Measurements from ENCODE around the gene TMEM205. TPM values are rescaled to one million over a fixed set of nuclear protein-coding genes. Genes with fewer than 3 reads are reported as not detected.

TMEM205 gene
- total RNA-seq, 4 donors from 2014 or later: 165 to 262 (median 210) TPM

DNA sequence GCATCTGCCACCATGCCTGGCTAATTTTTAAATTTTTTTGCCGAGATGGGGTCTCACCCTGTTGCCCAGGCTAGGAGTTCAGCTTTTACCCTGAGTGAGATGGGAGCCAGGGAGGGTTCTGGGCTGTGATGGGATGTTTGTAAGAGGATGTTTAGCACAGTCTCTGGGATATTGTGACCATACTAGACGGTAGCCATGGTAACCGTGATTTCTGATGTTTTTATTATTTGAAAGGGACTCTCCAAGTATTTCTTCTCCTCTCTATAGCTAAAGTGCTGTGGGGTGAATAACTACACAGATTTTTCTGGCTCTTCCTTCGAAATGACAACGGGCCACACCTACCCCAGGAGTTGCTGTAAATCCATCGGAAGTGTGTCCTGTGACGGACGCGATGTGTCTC is 39.7 kb downstream of the TMEM205 start:
- no peaks in the 10 kb centered on the region for H3K36me3 ChIP-seq
- H3K27ac ChIP-seq: no peak overlapping the region
- H3K27me3 ChIP-seq: peaks cover 4% of the 10 kb centered on the region
- no peak for TF ChIP-seq POLR2A (IDR thresholded peaks at IDR 0.05)
- TF ChIP-seq EP300 (IDR thresholded peaks at IDR 0.05): no peak
- TF ChIP-seq, protein P1, sequence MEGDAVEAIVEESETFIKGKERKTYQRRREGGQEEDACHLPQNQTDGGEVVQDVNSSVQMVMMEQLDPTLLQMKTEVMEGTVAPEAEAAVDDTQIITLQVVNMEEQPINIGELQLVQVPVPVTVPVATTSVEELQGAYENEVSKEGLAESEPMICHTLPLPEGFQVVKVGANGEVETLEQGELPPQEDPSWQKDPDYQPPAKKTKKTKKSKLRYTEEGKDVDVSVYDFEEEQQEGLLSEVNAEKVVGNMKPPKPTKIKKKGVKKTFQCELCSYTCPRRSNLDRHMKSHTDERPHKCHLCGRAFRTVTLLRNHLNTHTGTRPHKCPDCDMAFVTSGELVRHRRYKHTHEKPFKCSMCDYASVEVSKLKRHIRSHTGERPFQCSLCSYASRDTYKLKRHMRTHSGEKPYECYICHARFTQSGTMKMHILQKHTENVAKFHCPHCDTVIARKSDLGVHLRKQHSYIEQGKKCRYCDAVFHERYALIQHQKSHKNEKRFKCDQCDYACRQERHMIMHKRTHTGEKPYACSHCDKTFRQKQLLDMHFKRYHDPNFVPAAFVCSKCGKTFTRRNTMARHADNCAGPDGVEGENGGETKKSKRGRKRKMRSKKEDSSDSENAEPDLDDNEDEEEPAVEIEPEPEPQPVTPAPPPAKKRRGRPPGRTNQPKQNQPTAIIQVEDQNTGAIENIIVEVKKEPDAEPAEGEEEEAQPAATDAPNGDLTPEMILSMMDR (IDR thresholded peaks at IDR 0.05): no peak
- no peaks in the 10 kb centered on the region for H3K4me1 ChIP-seq
- H3K9me3 ChIP-seq: no peaks in the 10 kb centered on the region
- 66 to 78% methylated on average over 7 to 9 of the region's 9 CpGs for WGBS, 2 donors (ENCODE audit: low coverage in 1 of 2)
- H3K4me3 ChIP-seq: no peak overlapping the region
- ATAC-seq: no peak

DNA sequence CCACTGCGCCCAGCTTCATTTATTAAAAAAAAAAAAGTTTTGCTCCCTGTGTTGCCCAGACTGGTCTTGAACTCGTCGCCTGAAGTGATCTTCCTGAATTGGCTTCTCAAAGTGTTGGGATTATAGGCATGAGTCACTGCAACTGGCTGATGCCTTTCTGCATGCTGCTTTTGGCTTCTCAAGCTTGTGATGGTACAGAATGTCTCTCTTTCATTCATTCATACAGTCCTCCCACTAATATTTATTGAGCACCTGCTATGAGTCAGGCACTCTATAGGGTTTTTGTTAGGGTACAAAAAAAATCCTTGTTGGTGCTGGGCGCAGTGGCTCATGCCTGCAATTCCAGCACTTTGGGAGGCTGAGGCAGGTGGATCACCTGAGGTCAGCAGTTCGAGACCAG is 41.1 kb downstream of the TMEM205 start:
- ATAC-seq: no peak
- 73 to 83% methylated on average over 2 to 3 of the region's 5 CpGs for WGBS, 2 donors (ENCODE audit: low coverage in 1 of 2)
- peaks cover 4% of the 10 kb centered on the region for H3K27me3 ChIP-seq

DNA sequence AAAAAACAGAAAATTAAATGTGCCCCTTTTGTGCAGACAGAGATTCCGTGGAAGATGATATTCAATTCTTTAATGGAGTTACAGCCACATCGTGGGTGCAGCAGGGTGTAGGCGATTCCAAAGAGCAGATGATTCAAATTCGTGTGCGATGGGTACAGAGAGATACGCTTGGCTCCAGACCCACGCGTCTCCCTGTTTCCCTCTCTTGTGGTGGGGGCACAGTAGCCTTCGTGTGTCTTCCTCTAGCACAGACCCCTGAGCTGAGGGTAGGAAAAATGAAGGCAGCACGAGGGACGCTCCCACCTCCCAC is 45.3 kb downstream of the TMEM205 start:
- 79 to 83% methylated on average over 2 to 11 of the region's 11 CpGs for whole genome bisulfite sequencing, 2 donors (ENCODE audit: low coverage in 1 of 2)

More for the DNA sequence above, 41.1 kb downstream of the TMEM205 start:
- no peaks in the 10 kb centered on the region for H3K9me3 ChIP-seq
- no peaks in the 10 kb centered on the region for H3K36me3 ChIP-seq
- H3K27ac ChIP-seq: no peak overlapping the region
- TF ChIP-seq POLR2A (IDR thresholded peaks at IDR 0.05): no peak
- no peak for TF ChIP-seq POLR2AphosphoS5 (IDR thresholded peaks at IDR 0.05)
- TF ChIP-seq, protein P1 (IDR thresholded peaks at IDR 0.05): no peak
- no peak for TF ChIP-seq EP300 (IDR thresholded peaks at IDR 0.05)
- no peaks in the 10 kb centered on the region for H3K4me1 ChIP-seq
- no peak overlapping the region for H3K4me3 ChIP-seq

GRCh38 chr19:11299946-11300810 is 45.9 kb downstream of the TMEM205 start:
- Histone ChIP-seq H3K36me3 (no peaks in the 10 kb centered on the region), H3K4me1 (peaks cover 0 to 13% (median 0%) of the 10 kb centered on the region in 3 donors), H3K4me3 (no peak overlapping the region), H3K27ac (no peak overlapping the region), H3K27me3 (peaks cover 4% of the 10 kb centered on the region), H3K9me3 (no peaks in the 10 kb centered on the region)
- WGBS, 2 donors (ENCODE audit: low coverage in 1 of 2): 66 to 82% methylated on average over 8 of the region's 8 CpGs
- no peak for ATAC-seq
- TF ChIP-seq EP300 (IDR thresholded peaks at IDR 0.05) (no peak), POLR2AphosphoS5 (IDR thresholded peaks at IDR 0.05) (no peak), POLR2A (IDR thresholded peaks at IDR 0.05) (no peak)
- TF ChIP-seq, protein P1 (IDR thresholded peaks at IDR 0.05): no peak

More for the DNA sequence above, 45.3 kb downstream of the TMEM205 start:
- H3K36me3 ChIP-seq: no peaks in the 10 kb centered on the region
- no peak for ATAC-seq
- no peaks in the 10 kb centered on the region for H3K9me3 ChIP-seq
- no peak overlapping the region for H3K4me3 ChIP-seq
- no peak overlapping the region for H3K27ac ChIP-seq
- H3K27me3 ChIP-seq: peaks cover 4% of the 10 kb centered on the region
- peaks cover 0 to 11% (median 0%) of the 10 kb centered on the region in 3 donors for H3K4me1 ChIP-seq
- TF ChIP-seq POLR2A (IDR thresholded peaks at IDR 0.05): no peak
- TF ChIP-seq EP300 (IDR thresholded peaks at IDR 0.05): no peak
- TF ChIP-seq, protein P1 (IDR thresholded peaks at IDR 0.05): no peak
- no peak for TF ChIP-seq POLR2AphosphoS5 (IDR thresholded peaks at IDR 0.05)

DNA sequence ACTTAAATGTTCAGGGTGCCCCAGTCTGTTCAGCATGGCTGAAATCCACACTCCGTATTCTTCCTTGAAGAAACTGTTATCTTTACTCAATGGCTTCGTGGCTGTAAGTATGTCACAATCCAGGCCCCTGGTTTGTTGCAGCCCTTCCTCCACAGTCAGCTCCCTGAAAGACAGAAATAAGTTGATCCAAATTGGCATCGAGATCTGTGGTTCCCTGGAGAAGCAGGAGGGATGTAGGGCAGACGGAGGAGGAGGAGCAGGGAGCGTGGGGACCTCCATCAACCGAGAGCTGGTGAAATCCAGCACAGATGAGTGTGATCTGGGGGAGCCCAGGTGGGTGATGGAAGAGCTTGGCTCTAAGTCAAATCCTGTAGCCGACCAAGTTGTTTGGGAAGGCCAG is 49.8 kb downstream of the TMEM205 start:
- H3K27me3 ChIP-seq: no peaks in the 10 kb centered on the region
- peak overlapping the region in 3 of 4 donors; percentile 48 to 71 (median 66) for H3K27ac ChIP-seq
- peak; percentile 40 for ATAC-seq
- peaks cover 0 to 26% (median 0%) of the 10 kb centered on the region in 3 donors for H3K4me1 ChIP-seq
- H3K4me3 ChIP-seq: no peak overlapping the region
- H3K36me3 ChIP-seq: no peaks in the 10 kb centered on the region
- WGBS, 2 donors (ENCODE audit: low coverage in 1 of 2): 15 to 46% methylated on average over 5 of the region's 7 CpGs
- TF ChIP-seq POLR2AphosphoS5 (IDR thresholded peaks at IDR 0.05): peak; percentile 4
- TF ChIP-seq, protein P1 (IDR thresholded peaks at IDR 0.05): no peak
- H3K9me3 ChIP-seq: no peaks in the 10 kb centered on the region

All from gastroesophageal sphincter (tissue), 4 donors.